ENCODE data around the gene MNAT1. TPM values are rescaled to one million over a fixed set of nuclear protein-coding genes. Genes with fewer than 3 reads are reported as not detected.

MNAT1 gene
- total and polyA plus RNA-seq, 9 of the 15 experiments (the other 6 are each of a cell fraction or from before 2014, with no cell fraction given): 37.8 to 83.3 (median 60.4) TPM

DNA sequence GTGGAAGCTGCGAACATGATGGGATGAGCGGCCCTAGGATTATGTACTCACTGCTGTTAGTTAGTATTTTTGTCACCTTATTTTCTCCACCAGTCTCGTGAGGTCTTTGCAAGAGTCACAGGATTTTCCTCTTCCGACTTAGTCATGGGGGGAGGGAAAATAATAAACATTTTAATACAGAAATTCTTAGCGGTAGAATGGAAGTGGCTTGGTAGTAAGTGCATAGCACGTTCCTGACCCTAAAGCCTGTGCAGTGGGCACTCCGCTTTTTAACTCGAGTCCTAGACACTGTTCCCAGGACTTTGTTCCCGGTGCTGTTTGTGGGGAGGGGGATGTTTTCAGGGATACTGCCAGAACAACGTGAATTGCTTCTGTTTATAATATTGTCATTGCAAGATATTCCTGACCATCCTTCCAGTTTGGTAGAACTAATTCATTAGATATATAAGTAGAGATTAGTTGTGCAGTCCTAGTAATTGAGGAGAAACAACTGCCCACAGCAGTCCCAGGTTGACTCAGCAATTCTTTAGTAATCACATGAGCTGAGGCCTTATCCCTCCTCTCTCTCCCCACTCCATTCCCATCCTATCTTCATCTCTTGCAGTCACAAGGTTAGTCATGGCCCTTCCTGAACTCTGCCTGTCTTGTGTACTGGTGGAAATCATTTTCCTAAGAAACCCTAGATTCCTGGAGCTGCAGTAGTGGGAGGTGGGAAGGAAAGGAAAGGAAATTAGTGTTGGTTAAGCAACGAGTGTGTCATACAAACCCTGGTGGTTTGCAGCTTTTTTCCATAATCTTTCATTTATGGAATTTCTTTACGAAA lies 247.3 kb downstream of the MNAT1 start (continued):
- TF ChIP-seq MAZ (CRISPR knock-in tag; conservative IDR thresholded peaks at IDR 0.05 in 1 of 2, IDR thresholded peaks at IDR 0.05 in 1 of 2) (peak in 1 of 2 experiments; percentile 17; a peak in 1 of 4 replicates), RBFOX2 (IDR thresholded peaks at IDR 0.05; ENCODE audit: low read depth, low read length) (no peak), NBN (IDR thresholded peaks at IDR 0.05; ENCODE audit: low read depth) (0 out of 2 replicates have a peak, but pooled peaks have one; percentile 35), ZNF274 (IDR thresholded peaks at IDR 0.05; ENCODE audit: borderline replicate concordance, low read depth, low read length) (no peak), POLR2AphosphoS5 (IDR thresholded peaks at IDR 0.05; ENCODE audit: control insufficient read depth, insufficient read depth, low read depth, low read length) (peak; percentile 26; the same call in 1 of the 2 replicates), BACH1 (tag; IDR thresholded peaks at IDR 0.05) (peak; percentile 93), TBP (optimal IDR thresholded peaks at IDR 0.05; ENCODE audit: low read depth, low read length) (peak; percentile 44), ZNF511 (CRISPR knock-in tag; IDR thresholded peaks at IDR 0.05) (no peak), C11orf30 (IDR thresholded peaks at IDR 0.05; ENCODE audit: low read depth) (peak; percentile 96), ZBTB26 (CRISPR knock-in tag; IDR thresholded peaks at IDR 0.05) (no peak), TGIF2 (CRISPR knock-in tag; IDR thresholded peaks at IDR 0.05) (no peak), ZNF12 (CRISPR knock-in tag; IDR thresholded peaks at IDR 0.05) (no peak), DACH1 (IDR thresholded peaks at IDR 0.05; ENCODE audit: partially characterized antibody) (peak; percentile 46), CBX5 (IDR thresholded peaks at IDR 0.05; ENCODE audit: borderline replicate concordance, low read depth) (no peak), CBFA2T3 (IDR thresholded peaks at IDR 0.05) (peak; percentile 36), MAFF (IDR thresholded peaks at IDR 0.05; ENCODE audit: low read length) (peak; percentile 89), GATAD2A (IDR thresholded peaks at IDR 0.05) (0 out of 2 replicates have a peak, but pooled peaks have one; percentile 50), POLR2A (conservative IDR thresholded peaks at IDR 0.05) (no peak; the same call in 1 of the 2 replicates), CEBPG (CRISPR knock-in tag; IDR thresholded peaks at IDR 0.05) (no peak), CEBPG (tag; conservative IDR thresholded peaks at IDR 0.05 in 1 of 2, IDR thresholded peaks at IDR 0.05 in 1 of 2) (peak in 1 of 2 experiments; percentile 29; a peak in 1 of 4 replicates), CC2D1A (IDR thresholded peaks at IDR 0.05) (no peak), FOXA3 (CRISPR knock-in tag; conservative IDR thresholded peaks at IDR 0.05 in 1 of 2, IDR thresholded peaks at IDR 0.05 in 1 of 2) (no peak), SMARCA4 (IDR thresholded peaks at IDR 0.05) (peak; percentile 58), ZSCAN32 (CRISPR knock-in tag; IDR thresholded peaks at IDR 0.05) (no peak), ZNF589 (CRISPR knock-in tag; IDR thresholded peaks at IDR 0.05; ENCODE audit: low read depth) (0 out of 2 replicates have a peak, but pooled peaks have one; percentile 28)
- TF ChIP-seq, protein P1, sequence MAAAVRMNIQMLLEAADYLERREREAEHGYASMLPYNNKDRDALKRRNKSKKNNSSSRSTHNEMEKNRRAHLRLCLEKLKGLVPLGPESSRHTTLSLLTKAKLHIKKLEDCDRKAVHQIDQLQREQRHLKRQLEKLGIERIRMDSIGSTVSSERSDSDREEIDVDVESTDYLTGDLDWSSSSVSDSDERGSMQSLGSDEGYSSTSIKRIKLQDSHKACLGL (CRISPR knock-in tag; IDR thresholded peaks at IDR 0.05; ENCODE audit: borderline replicate concordance, poor library complexity, severe bottlenecking): no peak
- TF ChIP-seq, protein P2, sequence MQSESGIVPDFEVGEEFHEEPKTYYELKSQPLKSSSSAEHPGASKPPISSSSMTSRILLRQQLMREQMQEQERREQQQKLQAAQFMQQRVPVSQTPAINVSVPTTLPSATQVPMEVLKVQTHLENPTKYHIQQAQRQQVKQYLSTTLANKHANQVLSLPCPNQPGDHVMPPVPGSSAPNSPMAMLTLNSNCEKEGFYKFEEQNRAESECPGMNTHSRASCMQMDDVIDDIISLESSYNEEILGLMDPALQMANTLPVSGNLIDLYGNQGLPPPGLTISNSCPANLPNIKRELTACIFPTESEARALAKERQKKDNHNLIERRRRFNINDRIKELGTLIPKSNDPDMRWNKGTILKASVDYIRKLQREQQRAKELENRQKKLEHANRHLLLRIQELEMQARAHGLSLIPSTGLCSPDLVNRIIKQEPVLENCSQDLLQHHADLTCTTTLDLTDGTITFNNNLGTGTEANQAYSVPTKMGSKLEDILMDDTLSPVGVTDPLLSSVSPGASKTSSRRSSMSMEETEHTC (IDR thresholded peaks at IDR 0.05): peak; percentile 93

Data from K562 (cell line).